Pancreas (tissue), 10 donors: ENCODE data around the gene TEDC2. TPM values are rescaled to one million over a fixed set of nuclear protein-coding genes. Genes with fewer than 3 reads are reported as not detected.
A peak's percentile ranks its signal among the peaks of the same experiment; 100 is the strongest.

Experiments used
- ATAC-seq, 4 donors: fragments of 200-7000 bp; cut with Tn5 transposase; one replicate each; pipeline versions ENCODE4 v1.8.0 to v1.9.1; 2020; ENCODE audit warnings: mild to moderate bottlenecking in 4 of 4, moderate library complexity in 4 of 4
- DNase-seq, 6 donors: peaks; one replicate each; pipeline ENCODE4 v3.0.0-alpha.2; 2020
- FAIRE-seq: peaks from 2 replicates; lab custom pipeline; 2012; peaks lifted over from hg19 to GRCh38; lab: Jason Lieb, UNC
- H3K27ac ChIP-seq, 4 donors: fragments of 200-600 bp; sonication (generic); 1 replicate in 3 of 4; 2 replicates in 1 of 4; pipeline versions ENCODE4 v1.5.0 to v1.8.0; 2020
- H3K27me3 ChIP-seq, 4 donors: fragments of 200-600 bp; one replicate each; pipeline ENCODE4 v1.8.0; 2021
- H3K36me3 ChIP-seq, 3 donors: fragments of 200-600 bp; sonication (generic) in 1 of 3; one replicate each; pipeline versions ENCODE4 v1.5.0 to v1.8.0; 2020 to 2021
- H3K4me1 ChIP-seq, 3 donors: fragments of 200-600 bp; one replicate each; pipeline ENCODE4 v1.8.0; 2021
- H3K4me3 ChIP-seq, 4 donors: fragments of 200-600 bp; sonication (generic) in 2 of 4; one replicate each; pipeline versions ENCODE4 v1.5.0 to v1.8.0; 2020 to 2021
- H3K9me3 ChIP-seq, 4 donors: fragments of 200-600 bp; one replicate each; pipeline ENCODE4 v1.8.0; 2021
- WGBS, 2 donors: extraction: QIAGEN DNeasy Blood & Tissue Kit; methylation state at CpG; one replicate each; pipeline ENCODE4 v1.1.7; 2013; 5-methylcytosine and 5-hydroxymethylcytosine counted together
- intact Hi-C, 3 donors: fragments of 100-400 bp; cut with DNase I; formaldehyde crosslinking; loops; one replicate each; pipeline versions ENCODE4 v1.11.1 to v1.14.2; 2022
- microRNA-seq, 2 donors: library from miRNA; unstranded; fragments of <30 nt; microRNA quantifications; one replicate each; pipeline versions ENCODE4 to v1.1.0, GENCODE V29; 2019 to 2020
- polyA plus RNA-seq, 2 donors: library from polyadenylated mRNA; stranded (reverse); fragments of 200-250 nt; gene quantifications; one replicate each; pipeline ENCODE4 v1.2.3, GENCODE V29; 2013
- total RNA-seq, 6 donors: library from RNA; stranded (reverse); fragmentation: NEBNext Ultra II Directional in 4 of 6; extraction: Animal tissue kit (Norgen Biotek cat#: 25700) in 4 of 6; gene quantifications; one replicate each; pipeline versions ENCODE4 v1.2.1 to v1.2.4, GENCODE V29; 2021 to 2023
- TF ChIP-seq, protein P1 (sequence below), 4 donors: fragments of 200-600 bp; sonication (generic) in 3 of 4; IDR thresholded peaks; one replicate each; pipeline versions ENCODE4 v1.5.0 to v1.8.0; 2021; ENCODE audit warnings: antibody characterized with exemption in 4 of 4
- donor health status: healthy with polysubstance abuse.
- donor health status: DM: no; HTN: no; CAD: no; lungs with moderate emphysema.
- donor health status: DM: no; HTN: no; CAD: no.
- donor health status: control.
- donor health status: control.
- donor health status: Bipolar disorder and iron deficiency.
- donor health status: DM: yes; HTN: yes; CAD: no.
- donor health status: DM: no; HTN: no; CAD: no.
- donor health status: DM: no; HTN: no; CAD: no.
- donor health status: DM: yes; HTN: yes; CAD: no.

The TEDC2 gene
- total and polyA plus RNA-seq, 8 donors = 0.16 to 1.4 (median 0.81) TPM; not detected in 1

- FAIRE-seq = no peak
- Histone ChIP-seq H3K9me3 (no peaks in the 10 kb centered on the region), H3K4me3 (peak overlapping the region in 3 of 4 donors; percentile 71 to 97 (median 91)), H3K27ac (peak overlapping the region; percentile 96 to 98 (median 96)), H3K36me3 (no peaks in the 10 kb centered on the region), H3K27me3 (no peaks in the 10 kb centered on the region), H3K4me1 (peaks cover 24 to 29% (median 28%) of the 10 kb centered on the region in 3 donors)
- TF ChIP-seq, protein P1, sequence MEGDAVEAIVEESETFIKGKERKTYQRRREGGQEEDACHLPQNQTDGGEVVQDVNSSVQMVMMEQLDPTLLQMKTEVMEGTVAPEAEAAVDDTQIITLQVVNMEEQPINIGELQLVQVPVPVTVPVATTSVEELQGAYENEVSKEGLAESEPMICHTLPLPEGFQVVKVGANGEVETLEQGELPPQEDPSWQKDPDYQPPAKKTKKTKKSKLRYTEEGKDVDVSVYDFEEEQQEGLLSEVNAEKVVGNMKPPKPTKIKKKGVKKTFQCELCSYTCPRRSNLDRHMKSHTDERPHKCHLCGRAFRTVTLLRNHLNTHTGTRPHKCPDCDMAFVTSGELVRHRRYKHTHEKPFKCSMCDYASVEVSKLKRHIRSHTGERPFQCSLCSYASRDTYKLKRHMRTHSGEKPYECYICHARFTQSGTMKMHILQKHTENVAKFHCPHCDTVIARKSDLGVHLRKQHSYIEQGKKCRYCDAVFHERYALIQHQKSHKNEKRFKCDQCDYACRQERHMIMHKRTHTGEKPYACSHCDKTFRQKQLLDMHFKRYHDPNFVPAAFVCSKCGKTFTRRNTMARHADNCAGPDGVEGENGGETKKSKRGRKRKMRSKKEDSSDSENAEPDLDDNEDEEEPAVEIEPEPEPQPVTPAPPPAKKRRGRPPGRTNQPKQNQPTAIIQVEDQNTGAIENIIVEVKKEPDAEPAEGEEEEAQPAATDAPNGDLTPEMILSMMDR (IDR thresholded peaks at IDR 0.05) = no peak
- peak in 4 of 6 donors; percentile 63 to 84 (median 67) for DNase-seq
- intact Hi-C loops = no loop called here
- peak; percentile 1 to 11 (median 6) for ATAC-seq
- 15 to 21% methylated on average over 15 of the region's 15 CpGs for WGBS, 2 donors
Measured at GRCh38 chr16:2512735-2513404, 53.0 kb downstream of the TEDC2 start.

GRCh38 chr16:2513405-2514332 is 53.8 kb downstream of the TEDC2 start, which contains the start of gene ATP6V0C:
TSS of gene ATP6V0C (plus strand) at chr16:2513952. CDS start at chr16:2514104, 152 bp downstream.
- Histone ChIP-seq H3K27me3 (no peaks in the 10 kb centered on the region), H3K4me3 (peak within 1 kb of the TSS; percentile 68 to 97 (median 81)), H3K36me3 (no peaks in the 10 kb centered on the region), H3K27ac (peak within 1 kb of the TSS; percentile 96 to 98 (median 96)), H3K4me1 (peaks cover 24 to 32% (median 29%) of the 10 kb centered on the region in 3 donors), H3K9me3 (no peaks in the 10 kb centered on the region)
- ATAC-seq (peak; percentile 86 to 89 (median 88)), DNase-seq (peak; percentile 92 to 99 (median 96)), FAIRE-seq (no peak)
- intact Hi-C loops = no loop called here
- WGBS, 2 donors = 1% methylated on average over 92 to 122 of the region's 122 CpGs
- TF ChIP-seq, protein P1 (IDR thresholded peaks at IDR 0.05) = no peak

Small RNA genes lying within 50 kb of the gene (microRNA-seq; reads per million reads assigned to microRNA genes)
- gene MIR6767 = 0 reads per million in 2 donors
- 0 reads per million in 2 donors for gene MIR6768

Other genes starting within 250 kb of the TEDC2 start
- 1 to 10 TPM; 1.0 to 2.4 (median 2.0) TPM for gene BRICD5, start 249.2 kb upstream of the TEDC2 start, total RNA-seq
- 10 to 100 TPM in 1 of 2 donors, 1 to 10 TPM in 1; 8.9 to 24.5 TPM for gene BRICD5, start 249.2 kb upstream of the TEDC2 start, polyA plus RNA-seq
- gene PGP, start 245.3 kb upstream of the TEDC2 start, total RNA-seq = 1 to 10 TPM; 2.9 to 5.8 (median 3.7) TPM
- 10 to 100 TPM in 1 of 2 donors, 1 to 10 TPM in 1; 8.9 to 10.2 TPM for gene PGP, start 245.3 kb upstream of the TEDC2 start, polyA plus RNA-seq
- gene E4F1, start 236.5 kb upstream of the TEDC2 start, total RNA-seq = 10 to 100 TPM in 2 of 6 donors, 1 to 10 TPM in 4; 8.7 to 13.2 (median 9.4) TPM
- 10 to 100 TPM; 47.8 to 48.4 TPM for gene E4F1, start 236.5 kb upstream of the TEDC2 start, polyA plus RNA-seq
- 1 to 10 TPM in 1 of 6 donors, under 1 TPM in 5; 0.31 to 1.3 (median 0.67) TPM for gene DNASE1L2, start 223.7 kb upstream of the TEDC2 start, total RNA-seq
- 1 to 10 TPM; 3.4 to 4.9 TPM for gene DNASE1L2, start 223.7 kb upstream of the TEDC2 start, polyA plus RNA-seq
- 10 to 100 TPM; 31.9 to 64.4 (median 36.3) TPM for gene ECI1, start 208.5 kb upstream of the TEDC2 start, total RNA-seq
- gene ECI1, start 208.5 kb upstream of the TEDC2 start, polyA plus RNA-seq = 10 to 100 TPM; 51.1 to 72.5 TPM
- 10 to 100 TPM; 36.0 to 66.2 (median 50.3) TPM for gene RNPS1, start 192.0 kb upstream of the TEDC2 start, total RNA-seq
- 100 to 1,000 TPM in 1 of 2 donors, 10 to 100 TPM in 1; 56.0 to 103 TPM for gene RNPS1, start 192.0 kb upstream of the TEDC2 start, polyA plus RNA-seq
- gene ABCA3, start 119.4 kb upstream of the TEDC2 start, total RNA-seq = 10 to 100 TPM; 12.7 to 26.5 (median 16.5) TPM
- 10 to 100 TPM; 22.6 to 22.8 TPM for gene ABCA3, start 119.4 kb upstream of the TEDC2 start, polyA plus RNA-seq
- 1 to 10 TPM in 4 of 6 donors, under 1 TPM in 2; 0.69 to 2.6 (median 1.3) TPM for gene CCNF, start 30.7 kb upstream of the TEDC2 start, total RNA-seq
- gene CCNF, start 30.7 kb upstream of the TEDC2 start, polyA plus RNA-seq = under 1 TPM; 0.77 to 0.91 TPM
- gene NTN3, start 11.2 kb downstream of the TEDC2 start, total RNA-seq = under 1 TPM in 3 of 6 donors, not detected in 3; 0.09 to 0.22 (median 0.20) TPM
- gene NTN3, start 11.2 kb downstream of the TEDC2 start, polyA plus RNA-seq = under 1 TPM; 0.07 to 0.08 TPM
- gene TBC1D24, start 15.0 kb downstream of the TEDC2 start, total RNA-seq = 10 to 100 TPM; 16.8 to 23.7 (median 19.7) TPM
- gene TBC1D24, start 15.0 kb downstream of the TEDC2 start, polyA plus RNA-seq = 10 to 100 TPM; 10.8 to 16.0 TPM
- 10 to 100 TPM; 39.9 to 92.3 (median 66.8) TPM for gene ATP6V0C, start 53.8 kb downstream of the TEDC2 start, total RNA-seq
- gene ATP6V0C, start 53.8 kb downstream of the TEDC2 start, polyA plus RNA-seq = 100 to 1,000 TPM in 1 of 2 donors, 10 to 100 TPM in 1; 59.8 to 124 TPM
- 10 to 100 TPM in 4 of 6 donors, 1 to 10 TPM in 2; 8.0 to 18.7 (median 10.9) TPM for gene AMDHD2, start 60.3 kb downstream of the TEDC2 start, total RNA-seq
- gene AMDHD2, start 60.3 kb downstream of the TEDC2 start, polyA plus RNA-seq = 10 to 100 TPM; 27.7 to 36.3 TPM
- gene CEMP1, start 71.3 kb downstream of the TEDC2 start, total RNA-seq = under 1 TPM; 0.12 to 0.92 (median 0.62) TPM
- 1 to 10 TPM; 1.1 to 1.2 TPM for gene CEMP1, start 71.3 kb downstream of the TEDC2 start, polyA plus RNA-seq
- gene PDPK1, start 77.9 kb downstream of the TEDC2 start, total RNA-seq = 10 to 100 TPM; 24.2 to 34.8 (median 31.9) TPM
- 10 to 100 TPM; 12.7 to 27.3 TPM for gene PDPK1, start 77.9 kb downstream of the TEDC2 start, polyA plus RNA-seq
- gene KCTD5, start 222.4 kb downstream of the TEDC2 start, total RNA-seq = 1 to 10 TPM; 4.5 to 8.9 (median 6.7) TPM
- gene KCTD5, start 222.4 kb downstream of the TEDC2 start, polyA plus RNA-seq = 1 to 10 TPM; 6.3 to 7.7 TPM